NCI-H2081 (cell line): ENCODE data around the gene PDSS2.

Experiments used
- DNase-seq, 2 experiments: peaks; one replicate each; lab custom pipeline; 2025; lab: John Stamatoyannopoulos, UW

PDSS2 gene

GRCh38 chr6:107267634-107268033 is 191.7 kb downstream of the PDSS2 start:
- DNase-seq = no peak

- no peak for DNase-seq
Observed at GRCh38 chr6:107267006-107267405, 192.4 kb downstream of the PDSS2 start.

- no peak for DNase-seq
Observed at GRCh38 chr6:107266563-107266962, 192.8 kb downstream of the PDSS2 start.

- DNase-seq = peak; percentile 30 to 85
Observed at GRCh38 chr6:107264357-107264840, 195.0 kb downstream of the PDSS2 start.

DNA sequence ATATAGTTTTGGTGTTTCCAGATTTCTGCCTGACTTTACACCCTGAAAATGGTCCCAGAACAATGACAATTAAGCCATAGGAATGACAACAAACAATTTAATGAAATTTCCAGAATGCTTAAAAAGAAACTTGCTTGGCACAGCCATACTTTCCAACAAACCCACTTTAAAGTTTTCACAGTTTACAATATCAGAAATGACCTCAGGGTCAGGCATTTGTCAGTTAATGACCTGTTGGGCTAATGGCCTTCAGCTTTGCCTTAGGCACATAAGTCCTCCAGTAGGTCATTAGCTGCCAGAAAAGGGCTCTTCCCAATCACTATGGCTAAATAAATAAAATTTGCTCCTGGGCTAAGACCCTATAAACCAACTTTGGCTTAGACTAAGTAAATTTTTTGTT is 199.4 kb downstream of the PDSS2 start:
- DNase-seq = no peak

GRCh38 chr6:107248147-107248546 is 211.2 kb downstream of the PDSS2 start:
- DNase-seq = no peak

DNA sequence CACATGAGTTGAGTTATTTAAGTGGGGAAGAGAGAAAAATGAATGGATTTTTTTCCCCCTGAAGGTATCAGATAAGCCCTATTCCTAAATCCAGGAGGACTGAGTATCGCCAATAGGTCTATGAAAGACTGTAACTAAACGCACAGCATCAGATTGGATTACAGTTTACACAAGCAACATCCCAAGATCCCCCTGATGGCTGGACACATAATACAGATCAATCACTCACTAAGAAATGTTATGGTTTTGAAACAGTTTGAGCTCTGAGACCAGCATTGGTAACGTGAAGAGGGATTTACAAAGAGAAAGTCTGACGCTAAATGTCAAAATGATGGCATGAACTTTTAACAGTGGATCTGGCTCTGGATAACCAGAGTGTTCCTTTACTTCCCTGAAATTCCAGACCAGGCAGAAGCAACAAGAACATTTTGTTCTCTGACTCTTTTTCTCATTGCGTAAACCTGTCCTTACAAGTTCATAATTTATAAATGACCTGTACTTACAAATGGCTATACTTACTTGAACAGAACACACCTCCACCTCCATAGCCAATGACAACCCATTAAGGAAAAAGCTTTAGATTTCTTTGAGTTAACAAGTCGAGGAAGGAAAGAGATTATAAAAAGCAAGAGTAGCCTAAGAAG is 212.3 kb downstream of the PDSS2 start:
- DNase-seq = no peak

- DNase-seq = no peak
Observed at GRCh38 chr6:107246249-107246971, 213.0 kb downstream of the PDSS2 start.

DNA sequence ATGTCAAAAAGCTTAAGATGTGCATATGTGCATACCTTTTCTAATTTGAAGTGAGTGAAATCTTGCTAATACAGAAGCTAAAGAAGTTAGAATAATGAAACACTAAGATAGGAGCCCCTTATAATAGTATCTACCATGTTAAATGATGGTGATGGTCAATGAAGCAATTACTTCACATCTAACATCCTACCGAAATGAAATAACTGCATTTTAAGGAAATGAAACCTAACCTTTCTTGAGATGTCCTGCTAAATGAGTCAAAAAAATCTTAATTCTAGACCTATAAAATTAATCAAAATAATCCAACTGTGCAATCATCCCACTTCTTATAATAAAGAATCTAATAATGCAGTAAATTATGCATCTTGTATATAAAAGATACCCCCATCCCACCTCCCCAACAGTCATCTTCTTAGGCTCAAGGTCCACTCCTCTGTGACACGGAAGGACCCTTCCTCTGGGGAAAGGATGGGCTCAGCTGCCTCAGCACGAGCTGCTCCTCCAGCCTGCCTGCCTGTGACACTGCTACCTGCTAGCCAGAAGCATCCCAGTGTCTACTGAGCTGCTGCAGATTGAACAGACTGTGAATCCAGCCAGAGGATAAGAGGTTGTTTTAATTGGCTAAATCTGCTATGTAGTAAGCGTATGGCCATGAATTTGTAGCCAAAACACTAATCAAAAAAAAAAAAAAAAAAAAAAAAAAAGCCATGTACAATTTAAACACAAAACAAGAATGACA is 214.5 kb downstream of the PDSS2 start:
- DNase-seq = no peak

DNA sequence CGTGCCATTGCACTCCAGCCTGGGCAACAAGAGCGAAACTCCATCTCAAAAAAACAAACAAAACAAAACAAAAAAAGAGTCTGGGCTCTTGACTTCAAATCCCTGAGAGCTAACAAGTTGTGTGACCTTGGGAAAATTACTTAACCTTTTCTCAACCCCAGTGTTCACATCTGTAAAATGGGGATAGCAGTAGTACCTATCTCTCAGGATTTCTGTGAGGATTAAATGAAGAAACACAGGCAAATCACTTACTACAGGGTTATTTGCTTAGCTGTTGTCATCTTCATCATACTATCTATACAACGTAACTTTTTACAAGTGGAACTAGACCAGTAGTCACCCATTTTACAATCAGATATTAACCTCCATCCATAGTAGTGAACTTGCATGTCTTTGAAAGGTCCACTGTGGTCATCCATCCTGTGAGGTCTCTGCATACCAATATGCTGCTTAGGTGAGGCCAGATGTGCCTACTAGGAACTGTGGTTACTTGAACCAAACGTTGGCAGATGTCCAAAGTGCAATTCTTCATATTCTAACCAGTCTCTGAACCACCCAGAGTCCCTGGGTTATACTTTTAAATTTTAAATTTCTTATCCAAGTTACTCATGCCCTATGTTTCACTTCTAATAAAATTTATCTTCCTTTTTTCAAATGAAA is 215.2 kb downstream of the PDSS2 start:
- no peak for DNase-seq

DNA sequence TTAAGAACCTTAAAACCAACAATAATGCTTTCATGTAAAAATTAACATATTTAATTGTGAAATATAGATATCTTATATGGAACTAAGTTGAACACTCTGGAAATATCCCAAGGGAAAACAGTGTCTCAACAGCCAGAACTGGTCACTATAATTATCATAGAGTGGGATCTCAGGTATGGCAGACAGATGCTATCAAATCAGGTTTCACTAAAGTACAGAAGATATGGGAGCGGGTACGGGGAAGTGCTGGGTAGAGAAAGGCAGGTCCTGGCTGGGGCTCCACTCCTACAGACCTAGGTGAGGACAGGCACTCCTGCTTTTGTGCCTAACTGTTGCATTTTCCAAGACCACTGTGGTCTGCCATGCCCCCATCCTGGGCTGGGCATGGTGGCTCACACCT is 215.9 kb downstream of the PDSS2 start:
- DNase-seq = no peak

DNA sequence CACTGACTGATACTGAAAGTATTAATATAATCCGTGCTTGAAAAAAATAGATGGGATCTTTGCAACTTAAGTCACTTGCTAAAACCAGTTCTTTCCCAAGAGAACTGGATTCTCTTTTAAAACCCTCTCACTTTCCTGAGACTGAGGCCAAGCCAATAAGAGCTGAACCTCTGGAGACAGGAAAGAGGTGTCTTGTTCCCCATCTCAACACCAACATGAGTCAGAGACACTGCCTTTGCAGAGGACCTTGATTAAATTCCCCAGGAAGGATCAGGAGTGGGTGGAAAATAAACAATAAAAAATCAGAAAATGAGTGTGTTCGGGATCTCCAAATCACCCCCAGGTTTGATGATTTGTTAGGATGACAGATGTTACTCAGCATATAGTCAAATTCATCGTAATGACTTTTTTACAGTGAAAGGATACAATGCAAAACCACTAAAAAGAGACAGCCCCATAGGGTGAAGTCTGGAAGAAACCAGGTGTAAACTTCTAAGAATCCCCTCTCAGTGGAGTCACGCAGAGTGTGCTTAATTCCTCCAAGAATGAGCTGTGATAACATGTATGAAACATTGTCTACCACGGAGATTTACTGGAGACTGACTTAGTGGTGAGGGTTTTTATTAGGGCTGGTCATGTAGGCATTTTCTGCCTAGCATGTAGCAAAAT is 221.2 kb downstream of the PDSS2 start:
- no peak for DNase-seq

GRCh38 chr6:107235511-107235910 is 223.9 kb downstream of the PDSS2 start:
- no peak for DNase-seq

DNA sequence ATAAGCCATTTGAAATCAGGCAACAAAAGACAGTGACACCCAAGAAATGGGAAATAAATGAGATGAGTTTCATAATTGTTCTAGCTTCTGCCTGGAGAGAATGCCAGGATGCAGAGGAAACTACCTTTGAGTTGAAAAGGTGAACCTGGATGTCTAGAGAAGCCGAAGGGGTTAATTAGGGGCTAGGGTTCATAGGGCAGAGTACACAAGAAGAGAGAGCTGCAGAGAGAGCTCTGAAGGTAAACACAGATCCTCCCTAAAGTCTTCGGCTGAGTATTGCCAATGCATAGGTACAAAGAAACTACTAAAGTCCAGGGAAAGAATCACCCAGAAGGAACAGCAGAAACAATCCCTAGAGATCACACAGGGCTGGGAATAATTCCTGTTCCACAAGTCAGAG is 224.4 kb downstream of the PDSS2 start:
- DNase-seq = no peak

DNA sequence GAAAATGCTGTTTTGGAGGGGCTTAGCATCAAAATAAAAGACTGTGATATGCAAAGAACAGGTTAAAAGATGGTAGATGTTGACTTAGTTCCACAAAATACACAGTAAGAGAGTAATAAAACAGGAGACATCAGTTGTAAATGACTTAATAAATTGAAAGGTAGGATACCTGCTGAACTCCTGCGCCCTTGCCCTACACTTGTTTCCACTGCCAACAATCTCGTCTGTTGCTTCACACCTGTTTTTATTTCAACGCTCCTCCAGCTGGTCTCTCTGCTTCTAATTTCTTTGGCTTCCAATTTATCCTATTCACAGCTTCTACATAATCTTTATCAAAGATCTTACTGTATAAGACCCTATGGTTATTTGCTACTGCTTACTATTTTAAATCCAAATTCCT is 228.1 kb downstream of the PDSS2 start:
- DNase-seq = no peak

DNA sequence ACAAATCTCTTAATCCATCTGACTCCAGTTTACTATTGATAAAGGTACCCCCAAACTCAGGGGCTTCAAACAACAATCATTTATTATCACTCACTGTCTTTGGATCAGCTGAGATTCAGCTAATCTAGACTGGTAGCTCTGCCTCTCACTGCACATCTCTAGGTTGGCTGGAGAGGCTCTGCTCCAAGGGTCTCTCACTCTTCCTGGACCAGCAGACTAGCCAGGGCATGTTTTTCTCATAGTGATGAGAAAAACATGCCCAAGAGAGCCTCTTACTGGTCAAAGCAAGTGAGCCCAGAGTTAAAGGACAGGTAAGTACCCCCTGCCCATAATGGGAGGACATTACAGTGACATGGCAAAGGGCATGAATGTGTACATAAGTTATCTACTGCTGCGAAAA is 228.9 kb downstream of the PDSS2 start:
- no peak for DNase-seq

DNA sequence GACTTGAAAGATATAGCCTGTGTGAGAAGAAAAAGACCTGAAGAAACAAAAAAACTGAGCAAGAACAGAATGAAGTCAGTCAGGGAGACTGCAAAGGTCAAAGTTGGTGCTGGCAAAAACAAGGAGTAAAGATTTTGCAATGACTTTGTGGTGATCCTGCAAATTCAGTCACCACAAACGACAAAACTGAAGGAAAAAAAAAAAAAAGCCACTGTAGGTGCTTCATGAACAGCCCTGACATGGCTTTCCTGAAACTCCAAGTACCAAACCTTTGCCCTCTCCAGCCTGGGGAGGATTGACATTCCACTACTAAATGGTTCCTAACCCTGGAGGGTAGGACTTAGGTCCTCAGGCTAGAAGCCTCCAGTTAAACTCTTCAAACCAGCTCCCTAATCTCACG is 229.3 kb downstream of the PDSS2 start:
- DNase-seq = no peak

DNA sequence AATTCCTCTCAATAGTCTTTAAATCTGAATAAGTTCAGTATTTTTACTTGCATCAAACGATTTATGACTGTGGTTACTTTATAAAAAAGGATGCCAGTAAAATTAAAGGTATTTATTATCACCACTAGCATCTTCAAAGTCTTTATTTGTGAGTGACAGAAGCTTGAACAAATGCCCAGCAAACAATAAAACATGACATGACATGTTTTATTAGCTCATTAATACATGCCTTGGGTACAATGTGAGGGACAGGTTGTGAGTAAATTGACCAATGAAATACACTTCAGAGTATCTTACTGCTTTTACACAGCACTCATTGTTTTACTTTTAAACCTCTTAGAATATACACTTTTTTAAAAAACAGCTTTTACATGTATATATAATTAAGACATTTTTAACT is 230.6 kb downstream of the PDSS2 start:
- DNase-seq = no peak

DNA sequence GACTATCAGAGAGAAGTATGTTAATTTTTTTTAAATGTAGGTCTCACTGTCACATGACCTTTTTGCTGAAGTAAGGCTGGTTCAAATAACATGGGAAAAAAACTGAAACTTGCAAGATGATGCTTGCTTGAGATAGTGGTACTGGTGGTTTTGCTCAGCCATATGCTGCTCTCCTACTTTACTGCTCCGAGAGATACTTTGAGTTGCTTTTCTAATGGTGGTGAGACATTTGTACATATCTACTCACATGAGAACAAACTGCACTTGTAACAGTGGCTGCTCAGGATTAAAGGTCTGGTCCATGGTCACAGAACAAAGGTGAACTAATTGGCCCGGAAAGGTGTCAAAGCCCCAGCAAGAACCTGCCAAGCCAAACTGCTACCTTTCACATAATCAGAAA is 237.8 kb downstream of the PDSS2 start:
- no peak for DNase-seq

- DNase-seq = no peak
Observed at GRCh38 chr6:107219851-107220250, 239.5 kb downstream of the PDSS2 start.

GRCh38 chr6:107218142-107218541 is 241.2 kb downstream of the PDSS2 start:
- no peak for DNase-seq

DNA sequence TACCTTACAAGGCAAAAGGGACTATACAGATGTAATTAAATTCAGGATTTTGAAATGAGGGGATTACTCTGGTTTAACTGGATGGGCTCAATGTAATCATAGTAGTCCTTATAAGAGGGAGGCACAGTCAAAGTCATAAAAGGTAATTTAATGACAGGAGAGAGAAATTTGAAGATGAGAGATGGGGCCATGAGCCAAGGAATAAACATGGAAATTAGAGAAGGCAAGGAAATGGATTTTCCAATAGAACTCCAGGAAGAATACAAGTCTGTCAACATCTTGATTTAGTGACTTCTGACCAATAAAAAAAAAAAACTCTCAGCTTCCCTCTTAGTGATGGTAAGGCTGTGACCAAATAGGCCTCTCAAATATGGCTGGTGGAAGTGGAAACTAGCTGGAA is 242.1 kb downstream of the PDSS2 start:
- DNase-seq = no peak
